ENCODE measurements around the gene PARVB. TPM values are rescaled to one million over a fixed set of nuclear protein-coding genes. Genes with fewer than 3 reads are reported as not detected.

Gene PARVB
- polyA plus RNA-seq, 1 experiment = 65.8 TPM

GRCh38 chr22:44082801-44083200 lies 58.7 kb downstream of the PARVB start:
- ChIA-PET POLR2A (no interaction called here), CTCF (interaction anchor here (1.5 to 7.2 kb wide), 8 partner anchors 13 to 544 kb away, joined by 3 to 105 read pairs (median 17); no protein-coding TSS in a partner anchor)
- no peak for DNase-seq (ENCODE audit: low read depth)
- Histone ChIP-seq H3K27me3 (ENCODE audit: control insufficient read depth, insufficient read depth, low read length) (no peaks in the 10 kb centered on the region), H3K36me3 (ENCODE audit: control insufficient read depth, insufficient read depth, low read length) (no peaks in the 10 kb centered on the region; the same call in 1 of the 2 replicates), H3K4me3 (ENCODE audit: low read depth, low read length) (no peak overlapping the region)
- TF ChIP-seq CTCF (IDR thresholded peaks at IDR 0.05; ENCODE audit: insufficient read depth, low read depth, low read length) = no peak

GRCh38 chr22:44084044-44084772 lies 60.1 kb downstream of the PARVB start:
- ChIA-PET CTCF (interaction anchor here (0.7 to 7.2 kb wide), 8 partner anchors 14 to 547 kb away, joined by 3 to 105 read pairs (median 4); no protein-coding TSS in a partner anchor), POLR2A (no interaction called here)
- Histone ChIP-seq H3K4me3 (ENCODE audit: low read depth, low read length) (no peak overlapping the region), H3K27me3 (ENCODE audit: control insufficient read depth, insufficient read depth, low read length) (no peaks in the 10 kb centered on the region), H3K36me3 (ENCODE audit: control insufficient read depth, insufficient read depth, low read length) (no peaks in the 10 kb centered on the region; the same call in 1 of the 2 replicates)
- TF ChIP-seq CTCF (IDR thresholded peaks at IDR 0.05; ENCODE audit: insufficient read depth, low read depth, low read length) = no peak
- no peak for DNase-seq (ENCODE audit: low read depth)

DNA sequence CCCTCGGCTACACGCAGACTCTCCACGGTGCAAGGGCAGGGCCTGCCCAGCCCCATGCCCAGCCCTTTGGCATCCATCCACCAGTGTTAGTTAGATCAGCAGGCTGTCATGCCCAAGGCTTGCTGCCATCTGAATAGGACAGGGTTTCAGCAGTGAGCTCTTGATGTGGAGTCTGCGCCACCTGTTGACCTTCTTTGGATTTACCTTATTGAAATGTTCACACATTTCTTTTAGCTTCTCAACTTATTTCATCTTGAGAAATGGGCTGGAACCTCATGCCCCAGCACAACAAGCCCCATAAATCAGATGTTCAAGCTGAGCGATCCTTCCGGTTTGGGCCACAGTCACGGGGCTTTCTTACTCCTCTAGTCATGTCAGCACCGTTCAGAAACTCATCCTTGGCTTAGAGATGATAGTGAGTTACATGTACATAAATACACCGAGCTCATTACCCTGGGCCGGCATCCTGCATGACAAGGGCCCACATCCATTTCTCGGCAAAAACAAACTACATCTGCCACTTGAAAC lies 61.7 kb downstream of the PARVB start:
- Histone ChIP-seq H3K27me3 (ENCODE audit: control insufficient read depth, insufficient read depth, low read length) (no peaks in the 10 kb centered on the region), H3K36me3 (ENCODE audit: control insufficient read depth, insufficient read depth, low read length) (no peaks in the 10 kb centered on the region; the same call in 1 of the 2 replicates), H3K4me3 (ENCODE audit: low read depth, low read length) (no peak overlapping the region)
- CTCF ChIA-PET = interaction anchor here (0.7 to 7.2 kb wide), 14 partner anchors 11 to 541 kb away, joined by 3 to 105 read pairs (median 3); no protein-coding TSS in a partner anchor
- POLR2A ChIA-PET = no interaction called here
- DNase-seq (ENCODE audit: low read depth) = no peak
- TF ChIP-seq CTCF (IDR thresholded peaks at IDR 0.05; ENCODE audit: insufficient read depth, low read depth, low read length) = peak; percentile 32

GRCh38 chr22:44086271-44087088 lies 62.4 kb downstream of the PARVB start:
- Histone ChIP-seq H3K27me3 (ENCODE audit: control insufficient read depth, insufficient read depth, low read length) (no peaks in the 10 kb centered on the region), H3K4me3 (ENCODE audit: low read depth, low read length) (no peak overlapping the region), H3K36me3 (ENCODE audit: control insufficient read depth, insufficient read depth, low read length) (no peaks in the 10 kb centered on the region; the same call in 1 of the 2 replicates)
- no peak for TF ChIP-seq CTCF (IDR thresholded peaks at IDR 0.05; ENCODE audit: insufficient read depth, low read depth, low read length)
- DNase-seq (ENCODE audit: low read depth) = no peak
- ChIA-PET POLR2A (no interaction called here), CTCF (interaction anchor here (0.7 to 7.2 kb wide), 14 partner anchors 12 to 540 kb away, joined by 3 to 105 read pairs (median 3); no protein-coding TSS in a partner anchor)

DNA sequence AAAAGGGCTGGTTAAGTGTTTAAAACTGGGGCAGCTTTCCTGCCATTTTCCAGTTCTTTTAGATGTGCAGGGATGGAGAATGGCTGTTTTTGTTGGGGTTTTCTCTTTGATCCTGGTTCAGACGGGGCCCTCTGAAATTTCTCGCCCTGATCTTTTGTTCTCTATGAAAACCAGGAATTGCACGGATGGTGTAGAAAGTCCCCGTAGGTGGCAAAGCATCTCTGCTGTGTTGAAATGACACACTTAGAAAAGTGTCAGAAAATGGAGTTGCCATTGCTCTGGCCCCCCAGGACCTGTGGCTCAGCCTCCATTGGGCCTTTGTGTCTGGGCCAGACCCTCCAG lies 63.0 kb downstream of the PARVB start:
- no peak for TF ChIP-seq CTCF (IDR thresholded peaks at IDR 0.05; ENCODE audit: insufficient read depth, low read depth, low read length)
- ChIA-PET CTCF (interaction anchor here (1.4 to 7.2 kb wide), 6 partner anchors 14 to 539 kb away, joined by 3 to 105 read pairs (median 4); no protein-coding TSS in a partner anchor), POLR2A (no interaction called here)
- H3K27me3 ChIP-seq (ENCODE audit: control insufficient read depth, insufficient read depth, low read length) = no peaks in the 10 kb centered on the region
- no peak for DNase-seq (ENCODE audit: low read depth)
- H3K36me3 ChIP-seq (ENCODE audit: control insufficient read depth, insufficient read depth, low read length) = no peaks in the 10 kb centered on the region; the same call in 1 of the 2 replicates
- no peak overlapping the region for H3K4me3 ChIP-seq (ENCODE audit: low read depth, low read length)

All from BJ (cell line).